HG03039 (cell line): ENCODE measurements around the gene URM1.
A peak's percentile ranks its signal among the peaks of the same experiment; 100 is the strongest.
"Not testable (repeated sequence)": the region's sequence is repeated elsewhere in the genome, so short reads cannot be mapped to it uniquely, and the experiment has no call there.

ENCODE experiments used
- ATAC-seq: cut with Tn5 transposase; IDR thresholded peaks from one replicate; pipeline ENCODE4 v1.9.1; 2021; ENCODE audit warnings: mild to moderate bottlenecking, moderate library complexity; ENCODE audit not compliant: unreplicated experiment

The URM1 gene

DNA sequence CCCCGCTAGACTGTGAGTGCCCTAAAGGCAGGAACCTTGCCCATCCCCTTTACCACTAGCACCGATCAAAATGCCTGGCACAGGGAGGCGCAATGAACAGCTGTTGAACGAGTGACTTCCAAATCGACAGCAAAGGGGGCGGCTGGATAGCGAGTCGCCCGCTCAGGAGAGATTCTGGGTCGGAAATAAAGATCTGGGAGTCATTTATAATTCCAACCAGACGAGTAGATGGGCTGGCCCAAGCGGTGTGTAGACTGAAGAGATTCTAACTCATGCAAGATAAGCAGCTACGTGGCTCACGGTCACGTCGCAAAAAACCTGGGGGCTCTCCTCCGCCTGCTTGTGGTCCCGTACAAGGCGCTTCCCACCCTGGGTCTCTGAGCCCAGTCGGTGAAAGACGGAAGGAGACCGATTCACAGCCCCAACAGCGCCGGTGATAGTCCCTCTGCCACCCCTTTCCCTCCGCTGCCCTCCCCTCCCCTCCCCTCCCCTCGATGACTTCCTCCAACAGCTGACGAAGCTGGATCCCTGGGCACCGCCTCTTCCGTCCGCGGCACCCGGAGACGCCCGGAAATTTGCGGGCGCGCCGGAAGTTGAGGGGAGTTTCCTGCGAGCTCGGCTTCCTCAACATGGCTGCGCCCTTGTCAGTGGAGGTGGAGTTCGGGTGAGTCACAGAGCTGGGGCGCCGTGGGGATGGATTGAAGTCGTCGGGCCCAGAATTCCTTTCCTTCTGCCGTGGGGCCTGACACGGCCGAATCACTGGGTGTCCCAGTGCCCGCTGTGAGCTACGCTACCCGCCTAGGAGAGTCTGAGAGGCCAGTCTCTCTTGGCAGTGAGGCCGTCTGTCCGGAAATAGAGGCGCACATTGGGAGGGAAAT, at the start of gene URM1:
TSS of gene URM1 (plus strand) at position 623 of the 878 bp plus-strand sequence. CDS start at position 630, 7 bp downstream.
- peak; percentile 84 for ATAC-seq

DNA sequence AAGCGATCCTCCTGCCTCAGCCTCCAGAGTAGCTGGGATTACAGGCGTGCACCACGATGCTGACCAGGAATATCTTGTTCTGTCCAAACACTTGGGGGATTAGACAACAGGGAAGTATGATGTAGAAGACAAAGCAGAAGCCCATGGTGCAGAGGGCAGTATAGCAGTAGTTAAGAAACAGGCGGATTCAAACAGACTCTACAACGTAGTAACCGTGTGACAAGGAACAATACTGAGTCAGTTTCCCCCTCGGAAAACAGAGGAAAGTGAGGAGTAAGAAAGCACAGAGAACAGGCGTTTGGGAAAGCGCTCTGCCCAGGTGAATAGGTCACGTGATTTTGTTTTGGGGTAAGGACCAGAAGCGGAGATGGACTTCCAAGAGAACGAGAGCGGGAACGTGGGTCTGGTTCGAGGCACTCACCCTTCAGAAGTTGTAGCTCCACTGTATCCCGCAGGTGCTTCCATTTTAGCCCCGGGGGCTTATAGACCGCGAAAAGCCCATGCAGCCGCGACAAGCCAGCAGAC, 49.2 kb upstream of the URM1 start:
- no peak for ATAC-seq

DNA sequence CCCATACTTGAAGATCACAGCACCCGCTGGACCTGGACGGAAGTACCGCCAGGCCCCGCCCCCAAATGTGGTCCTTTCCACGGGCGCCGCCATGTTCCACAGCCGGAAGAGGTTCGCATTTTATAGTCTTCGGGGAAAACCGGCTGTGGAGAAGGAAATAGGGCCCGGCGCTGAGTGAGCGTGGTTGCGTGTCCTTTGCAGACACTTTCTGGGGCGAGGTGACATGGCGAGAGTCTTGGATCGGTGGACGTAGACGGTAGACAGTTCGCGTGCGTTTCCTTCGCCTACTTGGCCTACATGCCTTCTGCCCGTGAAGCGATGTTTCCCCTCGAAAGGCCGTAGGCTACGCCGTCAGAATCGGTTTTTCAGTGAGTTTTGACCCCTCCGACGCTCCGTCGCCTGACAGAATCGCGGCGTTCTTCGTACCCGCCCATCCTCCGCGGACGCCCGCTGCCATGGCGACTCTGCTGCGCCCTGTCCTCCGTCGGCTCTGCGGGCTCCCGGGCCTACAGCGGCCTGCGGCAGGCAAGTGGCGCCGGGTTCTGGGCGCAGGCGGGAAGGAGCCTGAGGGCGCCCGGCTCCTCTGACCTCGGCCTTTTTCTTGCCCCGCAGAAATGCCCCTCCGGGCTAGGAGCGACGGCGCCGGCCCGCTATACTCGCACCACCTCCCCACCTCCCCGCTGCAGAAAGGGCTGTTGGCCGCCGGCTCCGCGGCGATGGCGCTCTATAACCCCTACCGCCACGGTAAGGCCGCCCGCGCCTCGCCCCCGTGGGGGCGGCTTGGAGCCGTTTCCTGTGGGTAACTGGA, 48.6 kb upstream of the URM1 start, which contains the start of the genes COQ4 and TRUB2:
TSS of gene COQ4 (plus strand) at position 436 of the 808 bp plus-strand sequence. CDS start at position 456, 20 bp downstream.
TSS of gene TRUB2 (minus strand) at position 44 of the 808 bp plus-strand sequence. CDS start at position 5, 39 bp downstream.
- peak; percentile 69 for ATAC-seq

DNA sequence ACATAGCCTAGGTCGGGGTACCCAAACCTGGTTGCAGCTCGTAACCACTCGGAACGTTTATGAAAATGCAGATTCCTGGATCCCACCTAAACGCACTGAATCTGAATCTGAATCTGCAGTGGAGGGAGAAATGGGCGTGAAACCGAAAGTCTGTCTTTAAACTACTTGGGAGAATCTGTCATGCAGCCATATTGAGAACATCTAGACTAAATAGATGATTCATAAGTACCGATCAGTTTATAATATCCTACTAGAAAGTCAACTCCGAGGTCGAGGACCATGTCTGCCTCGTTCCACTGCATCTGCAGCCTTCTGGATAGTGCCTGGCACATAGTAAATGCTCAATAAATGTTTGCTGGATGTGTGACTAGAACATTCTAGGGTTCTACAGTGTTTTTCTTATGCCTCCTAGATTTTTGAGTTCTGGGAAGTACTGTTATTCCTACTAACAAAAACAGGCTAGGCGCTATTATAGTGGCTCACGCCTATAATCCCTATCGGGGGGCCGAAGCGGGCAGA, 47.9 kb upstream of the URM1 start:
- no peak for ATAC-seq

DNA sequence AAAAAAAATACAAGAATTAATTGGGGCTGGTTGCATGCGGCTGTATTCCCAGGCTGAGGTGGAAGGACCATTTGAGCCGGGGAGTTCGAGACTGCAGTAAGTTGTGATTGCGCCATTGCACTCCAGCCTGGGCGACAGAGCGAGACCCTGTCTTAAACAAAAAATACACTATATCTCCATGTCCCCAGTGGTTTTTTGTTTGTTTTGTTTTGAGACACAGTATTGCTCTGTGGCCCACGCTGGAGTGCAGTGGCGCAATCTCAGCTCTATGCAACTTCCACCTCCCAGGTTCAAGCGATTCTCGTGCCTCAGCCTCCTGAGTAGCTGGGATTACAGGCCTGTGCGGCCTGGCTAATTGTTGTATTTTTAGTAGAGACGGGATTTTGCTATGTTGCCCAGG, 47.4 kb upstream of the URM1 start:
- ATAC-seq, result no peak

DNA sequence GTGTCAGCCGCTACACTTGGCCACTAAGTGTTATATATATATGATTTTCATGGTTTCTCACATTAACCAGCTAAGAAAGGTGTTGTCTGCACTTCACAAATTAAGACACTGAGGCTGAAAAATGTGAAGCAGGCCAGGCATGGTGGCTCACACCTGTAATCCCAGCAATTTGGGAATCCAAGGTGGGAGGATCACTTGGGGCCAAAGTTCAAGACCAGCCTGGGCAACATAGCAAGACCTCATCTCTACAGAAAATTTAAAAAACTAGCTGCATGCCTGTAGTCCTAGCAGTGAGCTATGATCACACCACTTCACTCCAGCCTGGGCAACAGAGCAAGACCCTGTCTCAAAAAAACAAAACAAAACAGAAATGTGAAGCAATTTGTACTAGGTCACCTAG, 46.8 kb upstream of the URM1 start:
- no peak for ATAC-seq

DNA sequence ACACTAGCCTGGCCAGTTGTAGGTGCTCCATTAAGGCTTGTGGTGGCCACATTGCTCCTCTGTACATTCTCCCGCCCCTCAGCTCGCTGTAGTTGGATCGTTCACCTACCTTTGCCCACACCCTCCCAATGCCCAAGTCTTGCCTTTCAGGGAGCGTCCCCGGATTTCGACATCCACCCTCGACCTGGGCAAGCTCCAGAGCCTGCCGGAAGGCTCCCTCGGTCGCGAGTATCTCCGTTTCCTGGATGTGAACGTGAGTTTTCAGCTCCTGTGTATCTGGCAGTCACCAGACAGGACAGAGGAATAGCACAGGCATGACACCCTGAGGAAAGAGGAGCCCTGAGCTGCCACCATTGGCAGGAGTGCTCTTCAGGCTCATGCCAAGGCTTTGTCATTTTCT, 45.5 kb upstream of the URM1 start:
- ATAC-seq, result no peak

DNA sequence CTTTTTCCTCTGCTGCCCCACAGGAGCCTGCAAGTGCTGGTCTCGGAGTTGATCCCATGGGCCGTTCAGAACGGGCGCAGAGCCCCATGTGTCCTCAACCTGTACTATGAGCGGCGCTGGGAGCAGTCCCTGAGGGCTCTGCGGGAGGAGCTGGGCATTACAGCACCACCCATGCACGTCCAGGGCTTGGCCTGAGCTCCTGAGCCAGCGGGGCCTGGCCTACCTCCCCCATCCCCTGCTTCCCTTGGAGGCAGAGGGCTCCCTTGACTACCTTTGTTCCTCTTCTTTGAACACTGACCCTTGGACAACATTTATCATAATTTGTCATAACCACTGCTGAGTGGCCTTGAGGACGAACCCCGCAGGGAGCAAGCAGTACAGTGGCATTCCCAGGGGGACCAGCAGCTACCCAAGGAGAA, 37.7 kb upstream of the URM1 start:
- ATAC-seq, result no peak

DNA sequence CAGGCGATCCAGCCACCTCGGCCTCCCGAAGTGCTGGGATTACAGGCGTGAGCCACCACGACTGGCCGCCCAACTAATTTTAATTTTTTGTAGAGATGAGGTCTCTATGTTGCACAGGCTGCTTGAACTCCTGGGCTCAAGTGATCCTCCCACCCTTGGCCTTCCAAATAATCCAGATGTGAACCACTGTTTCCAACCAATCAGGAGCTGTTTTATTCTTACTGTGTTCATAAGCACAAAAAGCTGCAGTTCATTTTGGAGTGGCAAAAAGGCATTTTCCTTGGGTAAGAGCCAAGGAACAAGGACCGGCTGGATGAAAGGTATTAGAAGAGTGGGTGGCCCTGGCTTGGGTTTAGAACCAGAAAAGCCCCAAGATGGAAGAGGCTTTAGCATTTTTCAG, 36.0 kb upstream of the URM1 start:
- no peak for ATAC-seq

DNA sequence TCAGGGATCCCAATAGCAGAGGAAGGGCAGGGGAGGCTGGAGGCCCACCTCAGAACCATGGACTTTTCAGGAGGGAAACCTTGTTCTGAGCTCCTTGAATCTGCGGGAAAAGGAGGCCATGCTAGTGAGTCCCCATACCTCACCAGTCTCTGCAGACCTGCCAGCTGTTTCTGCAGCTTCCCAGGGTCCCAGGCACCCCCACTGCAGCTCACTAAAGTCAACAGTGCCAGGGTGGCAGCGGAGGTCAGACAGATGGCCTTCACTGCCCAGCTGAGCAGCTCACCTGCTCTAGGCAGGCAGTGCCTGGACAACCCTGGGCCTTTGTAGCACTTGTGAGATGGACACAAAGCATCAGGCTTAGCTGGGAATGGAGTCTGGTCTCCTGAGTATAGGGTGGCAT, 35.3 kb upstream of the URM1 start:
- ATAC-seq, result no peak

DNA sequence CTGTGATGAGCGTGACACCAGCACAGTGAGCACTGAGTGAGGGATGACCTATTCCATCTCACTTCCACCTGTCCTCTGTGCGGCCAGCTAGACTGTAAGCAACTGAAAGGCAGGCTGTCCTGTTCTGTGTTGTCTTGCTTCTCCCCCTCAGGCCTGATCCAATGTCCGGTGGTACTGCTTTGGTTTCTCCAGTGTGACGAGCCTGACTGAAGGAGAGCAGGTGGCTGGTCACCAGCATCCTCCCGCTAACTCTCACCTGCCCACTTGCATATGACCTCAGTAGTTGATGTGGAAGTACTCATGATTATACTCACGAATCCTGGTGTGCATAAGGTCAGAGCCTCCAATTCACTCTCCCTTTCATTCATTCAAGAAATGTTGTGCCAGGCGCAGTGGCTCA, 33.2 kb upstream of the URM1 start:
- no peak for ATAC-seq

DNA sequence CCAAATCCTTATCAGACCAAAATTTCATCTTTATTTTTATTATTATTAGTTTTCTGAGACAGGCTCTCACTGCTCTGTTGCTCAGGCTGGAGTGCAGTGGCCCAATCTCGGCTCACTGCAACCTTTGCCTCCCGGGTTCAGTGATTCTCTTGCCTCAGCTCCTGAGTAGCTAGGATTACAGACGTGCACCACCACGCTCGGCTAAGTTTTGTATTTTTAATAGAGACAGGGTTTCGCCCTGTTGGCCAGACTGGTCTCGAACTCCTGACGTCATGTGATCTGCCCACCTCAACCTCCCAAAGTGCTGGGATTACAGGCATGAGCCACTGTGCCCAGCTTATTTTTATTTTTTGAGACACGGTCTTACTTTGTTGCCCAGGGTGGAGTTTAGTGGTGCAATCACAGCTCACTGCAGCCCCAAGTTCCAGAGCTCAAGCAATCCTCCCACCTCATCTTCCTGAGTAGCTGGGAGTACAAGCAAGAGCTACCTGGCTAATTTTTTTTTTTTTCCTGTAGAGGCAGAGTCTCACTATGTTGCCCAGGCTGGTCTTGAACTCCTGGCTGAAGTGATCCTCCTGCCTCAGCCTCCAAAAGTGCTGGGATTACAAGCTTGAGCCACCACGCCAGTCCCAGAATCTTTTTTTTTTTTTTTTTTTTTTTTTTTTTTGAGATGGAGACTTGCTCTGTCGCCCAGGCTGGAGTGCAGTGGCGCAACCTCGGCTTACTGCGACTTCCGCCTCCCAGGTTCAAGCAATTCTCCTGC, 32.1 kb upstream of the URM1 start:
- not testable (repeated sequence) for ATAC-seq

DNA sequence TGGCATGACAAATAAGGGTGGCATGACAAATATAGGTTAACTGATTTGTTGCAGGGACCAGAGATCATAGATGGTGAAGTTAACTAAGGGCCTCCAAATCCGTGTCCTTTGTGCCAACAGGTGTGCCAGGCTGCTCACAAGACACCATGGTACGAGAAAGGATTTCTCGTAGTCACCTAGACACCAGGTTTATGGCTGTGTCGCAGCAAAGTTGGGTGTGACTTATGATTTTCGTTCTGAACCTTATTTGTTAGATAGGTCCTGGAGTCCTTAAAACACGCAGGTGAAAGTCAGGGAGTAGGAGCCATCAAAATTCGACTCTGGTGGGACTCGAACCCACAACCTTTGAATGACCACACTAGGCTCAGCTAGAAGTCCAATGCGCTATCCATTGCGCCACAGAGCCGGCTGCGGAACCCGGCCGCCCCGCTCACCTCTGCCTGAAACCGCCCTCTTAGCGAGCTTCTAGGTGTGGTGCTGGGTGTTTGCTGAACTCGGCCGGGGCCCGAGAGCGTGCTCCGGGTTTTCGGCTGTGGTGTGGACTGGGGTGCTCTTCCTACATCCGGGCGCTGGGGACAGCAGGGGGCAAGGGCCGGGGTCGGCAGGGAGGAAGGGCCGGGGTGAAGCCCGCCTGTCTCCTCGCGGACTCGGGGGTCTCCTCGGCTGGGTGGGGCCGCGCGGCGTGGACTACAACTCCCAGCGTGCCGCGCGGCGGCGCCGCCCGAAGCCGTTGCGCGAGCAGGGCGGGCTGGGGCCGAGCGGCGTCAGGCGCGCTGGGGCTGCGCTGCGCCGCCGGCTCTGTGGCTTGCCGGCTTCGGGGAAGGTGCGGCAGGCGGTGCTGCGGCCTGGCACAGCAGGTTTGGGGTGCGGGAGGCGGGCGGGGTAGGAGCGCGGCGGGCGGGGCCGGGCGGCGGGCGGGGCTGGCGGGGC, 31.1 kb upstream of the URM1 start, which contains the start of gene SLC27A4:
TSS of gene SLC27A4 (plus strand) at position 767 of the 930 bp plus-strand sequence. CDS start 2,606 bp downstream, outside the sequence.
- peak; percentile 70 for ATAC-seq

DNA sequence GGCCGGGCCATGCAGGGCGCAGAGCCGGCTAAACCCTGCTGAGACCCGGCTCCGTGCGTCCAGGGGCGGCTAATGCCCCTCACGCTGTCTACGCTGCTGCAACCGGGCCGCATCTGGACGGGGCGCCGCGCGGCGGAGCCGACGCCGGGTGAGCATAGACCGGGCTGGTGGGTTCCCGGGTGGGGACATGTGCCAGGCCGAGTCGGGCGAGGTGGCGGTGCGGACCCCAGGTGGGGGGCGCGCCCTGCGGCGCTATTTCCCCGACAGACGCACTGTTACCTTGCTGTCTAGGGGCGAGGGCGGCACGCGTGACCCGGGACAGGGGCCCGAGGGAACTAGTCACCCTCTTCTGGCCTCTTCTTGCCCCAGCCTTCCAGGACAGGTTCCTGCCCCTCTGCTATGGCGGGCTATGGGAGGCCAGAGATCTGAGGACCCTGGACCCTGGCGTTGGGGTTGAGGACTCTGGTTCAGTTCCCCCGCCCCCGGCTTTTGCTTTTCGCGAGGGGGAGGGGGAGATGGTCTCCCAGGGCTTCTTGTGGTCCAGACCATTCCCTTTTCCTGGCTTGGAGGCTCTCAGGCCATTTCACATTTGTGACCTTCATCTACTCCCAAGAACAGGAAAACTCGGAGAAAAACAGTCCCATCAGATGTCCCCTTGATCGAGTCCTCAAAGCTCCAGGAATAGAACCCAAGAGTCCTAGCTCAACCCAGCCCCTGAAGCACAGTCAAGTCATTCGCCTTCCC, 30.3 kb upstream of the URM1 start:
- peak; percentile 27 for ATAC-seq

DNA sequence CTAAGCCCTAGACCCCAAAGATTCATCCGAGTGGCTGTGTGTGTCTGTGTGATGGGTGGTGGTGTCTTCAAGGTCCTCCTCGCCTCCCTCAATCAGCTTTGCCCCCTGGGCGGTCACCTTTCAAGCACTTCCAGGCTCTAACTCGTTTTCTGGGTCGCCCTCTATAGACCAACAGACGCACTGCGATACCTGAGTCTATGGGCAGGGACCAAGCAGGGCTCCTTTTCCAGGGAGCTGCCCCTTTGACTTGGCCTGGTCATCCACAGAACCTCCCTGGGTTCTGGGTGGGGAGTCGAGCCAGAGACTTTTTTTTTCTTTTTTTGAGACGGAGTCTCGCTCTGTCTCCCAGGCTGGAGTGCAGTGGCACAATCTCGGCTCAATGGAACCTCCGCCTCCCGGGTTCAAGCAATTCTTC, 29.7 kb upstream of the URM1 start:
- no peak for ATAC-seq

DNA sequence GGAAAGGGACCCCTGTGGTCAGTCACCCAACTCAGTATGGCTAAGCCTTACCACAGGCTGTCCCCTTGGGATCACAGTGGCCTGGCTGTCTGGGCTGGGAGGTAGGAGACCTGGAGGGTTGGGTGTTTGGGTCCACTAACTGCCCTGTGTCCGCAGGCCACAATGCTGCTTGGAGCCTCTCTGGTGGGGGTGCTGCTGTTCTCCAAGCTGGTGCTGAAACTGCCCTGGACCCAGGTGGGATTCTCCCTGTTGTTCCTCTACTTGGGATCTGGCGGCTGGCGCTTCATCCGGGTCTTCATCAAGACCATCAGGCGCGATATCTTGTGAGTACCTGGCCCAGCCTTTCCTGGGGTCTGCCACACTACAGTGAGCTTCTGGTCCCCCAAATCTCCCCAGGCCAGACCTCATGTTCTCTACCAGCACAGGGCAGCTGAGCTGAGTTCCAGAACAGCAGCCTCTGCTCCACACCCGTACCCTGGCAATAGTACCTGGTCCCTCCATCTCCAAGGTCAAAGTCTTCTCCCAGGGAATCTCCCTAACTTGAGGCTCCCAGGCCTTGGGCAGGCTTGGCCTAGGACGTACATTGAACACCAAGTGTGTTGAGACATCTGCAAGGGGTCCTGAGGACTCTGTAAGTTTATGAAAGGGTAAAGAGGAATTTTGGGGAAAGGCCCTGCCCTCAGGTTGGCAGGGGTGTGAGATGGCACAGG, 28.0 kb upstream of the URM1 start:
- no peak for ATAC-seq

DNA sequence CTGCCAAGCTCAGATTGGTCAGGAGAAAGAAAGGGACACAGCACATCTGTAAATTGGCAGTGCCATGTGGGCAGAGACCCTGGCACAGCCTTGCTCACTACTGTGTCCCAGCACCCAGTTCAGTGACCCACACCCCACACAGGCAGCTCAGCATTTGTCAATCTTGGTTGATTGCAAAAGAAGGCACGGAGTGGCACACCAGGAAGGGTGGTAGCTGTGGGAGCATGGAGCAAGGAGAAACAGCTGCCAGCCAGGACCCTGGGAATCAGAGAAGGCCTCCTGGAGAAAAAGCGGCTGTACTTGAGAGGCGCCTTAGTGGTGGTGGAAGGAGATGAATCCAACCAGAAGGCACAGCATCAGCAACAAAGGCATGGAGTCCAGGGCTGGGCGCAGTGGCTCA, 27.3 kb upstream of the URM1 start:
- ATAC-seq, result no peak
